IMR-90 (cell line): ENCODE data around the gene RASL10A. TPM values are rescaled to one million over a fixed set of nuclear protein-coding genes. Genes with fewer than 3 reads are reported as not detected.

ENCODE experiments used
- ATAC-seq: fragments of 200-7000 bp; cut with Tn5 transposase; 2 replicates; pipeline ENCODE4 v1.9.1; 2020; ENCODE audit warnings: low read depth, mild to moderate bottlenecking, moderate library complexity
- BruUV-seq: library from RNA; stranded (reverse); fragments of 400-500 nt; replicated peaks from 2 replicates; lab custom pipeline; 2021; lab: Mats Ljungman, UMichigan
- CTCF ChIA-PET: fragments of 300-600 bp; formaldehyde crosslinking; extraction: SDS; loops from one replicate; lab custom pipeline; 2021; ENCODE audit warnings: antibody characterized with exemption; lab: Yijun Ruan, JAX
- POLR2A ChIA-PET: fragments of 300-600 bp; sonication (Branson Sonifier 250); formaldehyde crosslinking; loops from one replicate; lab custom pipeline; 2022; ENCODE audit warnings: antibody characterized with exemption; ENCODE audit not compliant: unreplicated experiment; lab: Charles Lee
- DNase-seq: peaks from one replicate; pipeline ENCODE4 v3.0.0; 2013
- H2AFZ ChIP-seq: replicated peaks from 2 replicates; pipeline ENCODE3; 2013; ENCODE audit warnings: low read length, mild to moderate bottlenecking; ENCODE audit not compliant: poor library complexity
- H2AK5ac ChIP-seq: 2 replicates; pipeline ENCODE4 v1.6.1; 2013; ENCODE audit warnings: low read depth, low read length, inconsistent platforms
- H2AK9ac ChIP-seq: replicated peaks from 2 replicates; pipeline ENCODE3; 2013; ENCODE audit warnings: mild to moderate bottlenecking, low read depth, low read length, moderate library complexity; ENCODE audit not compliant: poor library complexity
- H2BK120ac ChIP-seq: 2 replicates; pipeline ENCODE4 v1.6.1; 2013; ENCODE audit warnings: low read depth, low read length, inconsistent platforms
- H2BK15ac ChIP-seq: 3 replicates; pipeline ENCODE4 v1.6.1; 2013; ENCODE audit warnings: low read depth, low read length, inconsistent platforms
- H2BK20ac ChIP-seq: 2 replicates; pipeline ENCODE4 v1.6.1; 2013; ENCODE audit warnings: low read depth, mild to moderate bottlenecking, inconsistent platforms, low read length, moderate library complexity
- H2BK5ac ChIP-seq: 2 replicates; pipeline ENCODE4 v1.6.1; 2013; ENCODE audit warnings: mild to moderate bottlenecking, low read depth, low read length, inconsistent platforms; ENCODE audit not compliant: poor library complexity, severe bottlenecking
- H3K14ac ChIP-seq: replicated peaks from 2 replicates; pipeline ENCODE4 v1.6.1; 2013; ENCODE audit warnings: low read depth, low read length, inconsistent platforms
- H3K18ac ChIP-seq: 2 replicates; pipeline ENCODE4 v1.6.1; 2013; ENCODE audit warnings: low read depth, low read length, control low read depth
- H3K23ac ChIP-seq: 2 replicates; pipeline ENCODE4 v1.6.1; 2013; ENCODE audit warnings: low read depth, low read length, inconsistent platforms
- H3K27ac ChIP-seq: 2 replicates; pipeline ENCODE4 v1.5.1; 2013; ENCODE audit warnings: mild to moderate bottlenecking, control low read depth, low read length; ENCODE audit not compliant: insufficient read depth
- H3K27me3 ChIP-seq: 2 replicates; pipeline ENCODE4 v1.6.1; 2013; ENCODE audit warnings: low read length; ENCODE audit not compliant: control insufficient read depth, insufficient read depth
- H3K36me3 ChIP-seq: 2 replicates; pipeline ENCODE4 v1.6.1; 2013; ENCODE audit warnings: low read length, mixed read lengths; ENCODE audit not compliant: control insufficient read depth, insufficient read depth
- H3K4ac ChIP-seq: 2 replicates; pipeline ENCODE4 v1.6.1; 2013; ENCODE audit warnings: low read depth, low read length, inconsistent platforms
- H3K4me1 ChIP-seq: 2 replicates; pipeline ENCODE4 v1.6.1; 2013; ENCODE audit warnings: low read length, mixed read lengths; ENCODE audit not compliant: control insufficient read depth, insufficient read depth
- H3K4me2 ChIP-seq: 2 replicates; pipeline ENCODE4 v1.6.1; 2013; ENCODE audit warnings: low read depth, mild to moderate bottlenecking, control low read depth, low read length, moderate library complexity
- H3K4me3 ChIP-seq: 2 replicates; pipeline ENCODE4 v1.5.1; 2013; ENCODE audit warnings: low read depth, mild to moderate bottlenecking, control low read depth, low read length, moderate library complexity; ENCODE audit not compliant: insufficient read depth
- H3K56ac ChIP-seq: 2 replicates; pipeline ENCODE4 v1.6.1; 2013; ENCODE audit warnings: low read length, inconsistent platforms; ENCODE audit not compliant: insufficient read depth; ENCODE audit errors: extremely low read depth
- H3K79me1 ChIP-seq, 2 experiments: 2 replicates each; pipeline ENCODE4 v1.6.1; 2013; ENCODE audit warnings: low read length in 2 of 2, inconsistent platforms in 1 of 2, low read depth in 1 of 2
- H3K9ac ChIP-seq: 2 replicates; pipeline ENCODE4 v1.6.1; 2013; ENCODE audit warnings: low read depth, low read length, control low read depth
- H3K9me1 ChIP-seq: 2 replicates; pipeline ENCODE4 v1.6.1; 2013; ENCODE audit warnings: low read length, inconsistent platforms; ENCODE audit not compliant: insufficient read depth
- H3K9me3 ChIP-seq: 2 replicates; pipeline ENCODE4 v1.6.1; 2013; ENCODE audit warnings: low read length; ENCODE audit not compliant: control insufficient read depth, insufficient read depth
- H4K20me1 ChIP-seq: 2 replicates; pipeline ENCODE4 v1.6.1; 2013; ENCODE audit warnings: low read length, inconsistent platforms; ENCODE audit not compliant: insufficient read depth
- H4K5ac ChIP-seq: 2 replicates; pipeline ENCODE4 v1.6.1; 2013; ENCODE audit warnings: mild to moderate bottlenecking, low read depth, low read length, control low read depth
- H4K8ac ChIP-seq, 2 experiments: 2 replicates each; pipeline ENCODE4 v1.6.1; 2013; ENCODE audit warnings: low read depth in 2 of 2, low read length in 2 of 2, control low read depth in 1 of 2, inconsistent platforms in 1 of 2
- H4K91ac ChIP-seq: 2 replicates; pipeline ENCODE4 v1.6.1; 2013; ENCODE audit warnings: low read depth, low read length, inconsistent platforms; ENCODE audit not compliant: insufficient read depth
- CEBPB ChIP-seq: IDR thresholded peaks from 2 replicates; pipeline ENCODE4 v1.6.1; 2012; ENCODE audit warnings: low read depth, low read length, improper control_type of control experiment
- MAFK ChIP-seq: IDR thresholded peaks from 2 replicates; pipeline ENCODE4 v1.6.1; 2012; ENCODE audit warnings: low read depth, low read length, improper control_type of control experiment
- MAZ ChIP-seq: IDR thresholded peaks from 2 replicates; pipeline ENCODE4 v1.6.1; 2012; ENCODE audit warnings: low read depth, mild to moderate bottlenecking, low read length, improper control_type of control experiment, moderate library complexity, borderline replicate concordance
- NFE2L2 ChIP-seq: fragments of 150-350 bp; IDR thresholded peaks from 2 replicates; pipeline ENCODE4 v1.6.1; 2016; ENCODE audit warnings: low read depth, mild to moderate bottlenecking, low read length
- POLR2A ChIP-seq: IDR thresholded peaks from 2 replicates; pipeline ENCODE4 v1.6.1; 2012; ENCODE audit warnings: mild to moderate bottlenecking, low read depth, low read length
- RCOR1 ChIP-seq: IDR thresholded peaks from 2 replicates; pipeline ENCODE4 v1.6.1; 2012; ENCODE audit warnings: mild to moderate bottlenecking, low read length, improper control_type of control experiment; ENCODE audit not compliant: insufficient replicate concordance
- SMC3 ChIP-seq: fragments of 150-350 bp; IDR thresholded peaks from 2 replicates; pipeline ENCODE4 v1.6.1; 2016; ENCODE audit warnings: low read depth, mild to moderate bottlenecking, antibody characterized with exemption, low read length, moderate library complexity
- WGBS, 2 experiments: methylation state at CpG; one replicate each; pipeline versions ENCODE4 v1.1.5 to v1.1.7; 2013; ENCODE audit warnings: missing lambda C conversion rate in 2 of 2; ENCODE audit not compliant: insufficient read length in 1 of 2; ENCODE audit errors: extremely low coverage in 2 of 2; 5-methylcytosine and 5-hydroxymethylcytosine counted together
- dilution Hi-C: fragments of 300-500 bp; cut with HindIII; formaldehyde crosslinking; loops from one replicate; pipeline ENCODE4 v1.14.3; 2018; ENCODE audit warnings: low sequenced_read_pairs; ENCODE audit not compliant: unreplicated experiment
- in situ Hi-C: fragments of 300-500 bp; cut with MboI; formaldehyde crosslinking; loops from 3 replicates; pipeline ENCODE4 v1.14.3; 2019; ENCODE audit warnings: low sequenced_read_pairs, inconsistent platforms, mixed read lengths
- intact Hi-C: fragments of 100-400 bp; cut with micrococcal nuclease; formaldehyde crosslinking; loops from 2 replicates; pipeline ENCODE4 v1.10.0; 2022
- polyA plus RNA-seq, 3 experiments: library from polyadenylated mRNA; depleted of rRNA; stranded (reverse); fragments of >200 nt; gene quantifications; 2 replicates each; pipeline ENCODE4 v1.2.3, GENCODE V29; 2012; ENCODE audit warnings: low replicate concordance in 1 of 3
- total RNA-seq: library from RNA; depleted of rRNA; stranded (reverse); fragments of >200 nt; gene quantifications from 2 replicates; pipeline ENCODE4 v1.2.3, GENCODE V29; 2012
- TF ChIP-seq, protein P1 (sequence below): fragments of 150-350 bp; IDR thresholded peaks from 2 replicates; pipeline ENCODE4 v1.6.1; 2017; ENCODE audit warnings: mild to moderate bottlenecking, antibody characterized with exemption, low read length, low read depth

RASL10A gene
- total and polyA plus RNA-seq, 2 of the 4 experiments (the other 2 are of a cell fraction): 0.26 TPM; not detected in 1

- Histone ChIP-seq H2AK5ac (no peak overlapping the region), H2AK9ac (peak overlapping the region; percentile 58), H3K27me3 (peaks cover 7% of the 10 kb centered on the region), H3K27ac (no peak overlapping the region), H3K23ac (no peak overlapping the region), H2BK120ac (no peak overlapping the region), H3K79me1 (peaks cover 8 to 42% of the 10 kb centered on the region in 2 experiments; a peak in 3 of 4 replicates), H2BK20ac (no peak overlapping the region), H4K20me1 (peaks cover 30% of the 10 kb centered on the region), H3K9me1 (peaks cover 5% of the 10 kb centered on the region; the same call in 1 of the 2 replicates), H4K8ac (no peak overlapping the region), H3K56ac (no peak overlapping the region), H4K5ac (no peak overlapping the region), H2BK5ac (no peak overlapping the region), H2BK15ac (no peak overlapping the region), H3K9ac (no peak overlapping the region), H3K9me3 (no peaks in the 10 kb centered on the region), H3K4ac (no peak overlapping the region), H3K14ac (no peak overlapping the region), H3K36me3 (peaks cover 2% of the 10 kb centered on the region; the same call in 1 of the 2 replicates), H3K4me3 (no peak overlapping the region), H2AFZ (no peak overlapping the region), H3K4me2 (peak overlapping the region; percentile 14; the same call in 1 of the 2 replicates), H3K18ac (no peak overlapping the region), H4K91ac (no peak overlapping the region), H3K4me1 (peaks cover 17% of the 10 kb centered on the region)
- intact Hi-C loops (no loop called here), dilution Hi-C loops (no loop called here), in situ Hi-C loops (no loop called here)
- no TSS peak for BruUV-seq
- TF ChIP-seq SMC3 (no peak), RCOR1 (no peak), MAZ (0 out of 2 replicates have a peak, but pooled peaks have one; percentile 31), POLR2A (peak; percentile 34; the same call in 1 of the 2 replicates), CEBPB (no peak), MAFK (no peak), NFE2L2 (no peak)
- TF ChIP-seq, protein P1, sequence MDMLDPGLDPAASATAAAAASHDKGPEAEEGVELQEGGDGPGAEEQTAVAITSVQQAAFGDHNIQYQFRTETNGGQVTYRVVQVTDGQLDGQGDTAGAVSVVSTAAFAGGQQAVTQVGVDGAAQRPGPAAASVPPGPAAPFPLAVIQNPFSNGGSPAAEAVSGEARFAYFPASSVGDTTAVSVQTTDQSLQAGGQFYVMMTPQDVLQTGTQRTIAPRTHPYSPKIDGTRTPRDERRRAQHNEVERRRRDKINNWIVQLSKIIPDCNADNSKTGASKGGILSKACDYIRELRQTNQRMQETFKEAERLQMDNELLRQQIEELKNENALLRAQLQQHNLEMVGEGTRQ: no peak
- DNase-seq: peak; percentile 65
- WGBS, 2 experiments: 59% methylated on average over 4 of the region's 13 CpGs; no CpG with 5 or more reads in 1 of the 2 experiments
- ATAC-seq: no peak
- CTCF ChIA-PET: no interaction called here
- POLR2A ChIA-PET: no interaction called here
Measured at GRCh38 chr22:29308791-29309262, 6.7 kb downstream of the RASL10A start.
